HG03342 (cell line): ENCODE measurements around the gene KRT17.

Experiments used
- ATAC-seq: cut with Tn5 transposase; IDR thresholded peaks from one replicate; pipeline ENCODE4 v1.9.1; 2021; ENCODE audit warnings: mild to moderate bottlenecking, moderate library complexity; ENCODE audit not compliant: unreplicated experiment

KRT17 gene

GRCh38 chr17:41624208-41625101 lies at the start of gene KRT17:
TSS of gene KRT17 (minus strand) at chr17:41624575. CDS start at chr17:41624509, 66 bp downstream.
- ATAC-seq: no peak

- ATAC-seq: no peak
Measured at GRCh38 chr17:41672153-41672552, 47.8 kb upstream of the KRT17 start.

- no peak for ATAC-seq
Measured at GRCh38 chr17:41667280-41668041, 43.1 kb upstream of the KRT17 start.

- peak; percentile 43 for ATAC-seq
Measured at GRCh38 chr17:41666708-41667279, 42.4 kb upstream of the KRT17 start.

GRCh38 chr17:41666237-41666641 lies 41.9 kb upstream of the KRT17 start:
- peak; percentile 36 for ATAC-seq

- peak; percentile 50 for ATAC-seq
Measured at GRCh38 chr17:41665566-41666236, 41.3 kb upstream of the KRT17 start.

GRCh38 chr17:41664587-41665565 lies 40.5 kb upstream of the KRT17 start:
- ATAC-seq: no peak

- ATAC-seq: no peak
Measured at GRCh38 chr17:41664172-41664457, 39.7 kb upstream of the KRT17 start.

- no peak for ATAC-seq
Measured at GRCh38 chr17:41663451-41664171, 39.2 kb upstream of the KRT17 start.

- ATAC-seq: no peak
Measured at GRCh38 chr17:41660221-41660711, 35.9 kb upstream of the KRT17 start.

- ATAC-seq: no peak
Measured at GRCh38 chr17:41659427-41660212, 35.2 kb upstream of the KRT17 start.

GRCh38 chr17:41658846-41659245 lies 34.5 kb upstream of the KRT17 start:
- ATAC-seq: no peak

- no peak for ATAC-seq
Measured at GRCh38 chr17:41657936-41658335, 33.6 kb upstream of the KRT17 start.

GRCh38 chr17:41657176-41657754 lies 32.9 kb upstream of the KRT17 start:
- ATAC-seq: no peak

GRCh38 chr17:41656249-41657023 lies 32.1 kb upstream of the KRT17 start:
- no peak for ATAC-seq

- no peak for ATAC-seq
Measured at GRCh38 chr17:41655611-41656111, 31.3 kb upstream of the KRT17 start.
